SK-N-SH treated with all-trans-retinoic acid at 6 μM for 48 hours (cell line): ENCODE measurements around the gene NRXN3.

Source experiments
- BACH2 ChIP-seq: fragments of 250-450 bp; sonication (Bioruptor Pico); IDR thresholded peaks from 2 replicates; pipeline ENCODE4 v1.9.0; 2021; ENCODE audit warnings: mild to moderate bottlenecking, borderline replicate concordance
- ESRRG ChIP-seq: fragments of 250-450 bp; sonication (Bioruptor Pico); IDR thresholded peaks from 2 replicates; pipeline ENCODE4 v1.6.1; 2021; ENCODE audit warnings: mild to moderate bottlenecking
- GLIS3 ChIP-seq: fragments of 250-450 bp; sonication (Bioruptor Pico); IDR thresholded peaks from 2 replicates; pipeline ENCODE4 v1.5.0; 2020; ENCODE audit warnings: mild to moderate bottlenecking, moderate library complexity
- OSR1 ChIP-seq: fragments of 250-450 bp; sonication (Bioruptor Pico); IDR thresholded peaks from 2 replicates; pipeline ENCODE4 v1.8.0; 2022; ENCODE audit warnings: moderate library complexity, mild to moderate bottlenecking, inconsistent platforms
- RARB ChIP-seq: fragments of 250-450 bp; sonication (Bioruptor Pico); IDR thresholded peaks from 2 replicates; pipeline ENCODE4 v1.8.0; 2021; ENCODE audit warnings: mild to moderate bottlenecking, moderate library complexity
- ZFP30 ChIP-seq: fragments of 450-650 bp; formaldehyde crosslinking; IDR thresholded peaks from 2 replicates; pipeline ENCODE4 v1.5.0; 2022; ENCODE audit warnings: mild to moderate bottlenecking, moderate library complexity
- ZNF565 ChIP-seq: fragments of 450-650 bp; formaldehyde crosslinking; conservative IDR thresholded peaks from 2 replicates; pipeline ENCODE4 v1.5.0; 2020; ENCODE audit warnings: low read depth, mild to moderate bottlenecking, moderate library complexity
- TF ChIP-seq, protein P1 (sequence below): fragments of 250-450 bp; sonication (Bioruptor Pico); IDR thresholded peaks from 2 replicates; pipeline ENCODE4 v1.5.1; 2021; ENCODE audit warnings: mild to moderate bottlenecking, moderate library complexity
- TF ChIP-seq, protein P2 (sequence below): fragments of 250-450 bp; sonication (Bioruptor Pico); IDR thresholded peaks from 2 replicates; pipeline ENCODE4 v1.8.0; 2020; ENCODE audit warnings: mild to moderate bottlenecking, moderate library complexity, borderline replicate concordance

DNA sequence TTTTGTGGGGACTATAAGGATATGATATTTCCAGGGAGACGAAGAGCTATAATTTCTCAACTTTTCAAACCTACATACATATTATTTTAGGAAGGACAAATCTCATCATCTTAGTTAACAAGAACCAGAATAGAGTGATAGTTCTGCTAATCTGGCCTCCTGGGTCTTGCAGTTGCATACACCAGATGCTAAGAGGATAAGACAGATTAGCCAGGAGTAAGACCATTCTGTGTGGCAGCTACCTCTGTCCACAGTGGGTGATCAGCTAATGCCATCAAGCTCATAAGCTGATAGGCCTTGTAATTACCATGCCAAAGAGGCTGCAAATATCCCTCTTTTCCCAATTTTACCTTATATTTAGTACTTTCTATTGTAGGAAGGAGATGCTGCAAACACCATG, 776.8 kb downstream of the NRXN3 start:
- TF ChIP-seq GLIS3 (CRISPR knock-in tag) (no peak), OSR1 (no peak), ESRRG (no peak), ZFP30 (CRISPR knock-in tag) (no peak), RARB (CRISPR knock-in tag) (no peak), ZNF565 (CRISPR knock-in tag) (no peak), BACH2 (no peak)
- TF ChIP-seq, protein P1, sequence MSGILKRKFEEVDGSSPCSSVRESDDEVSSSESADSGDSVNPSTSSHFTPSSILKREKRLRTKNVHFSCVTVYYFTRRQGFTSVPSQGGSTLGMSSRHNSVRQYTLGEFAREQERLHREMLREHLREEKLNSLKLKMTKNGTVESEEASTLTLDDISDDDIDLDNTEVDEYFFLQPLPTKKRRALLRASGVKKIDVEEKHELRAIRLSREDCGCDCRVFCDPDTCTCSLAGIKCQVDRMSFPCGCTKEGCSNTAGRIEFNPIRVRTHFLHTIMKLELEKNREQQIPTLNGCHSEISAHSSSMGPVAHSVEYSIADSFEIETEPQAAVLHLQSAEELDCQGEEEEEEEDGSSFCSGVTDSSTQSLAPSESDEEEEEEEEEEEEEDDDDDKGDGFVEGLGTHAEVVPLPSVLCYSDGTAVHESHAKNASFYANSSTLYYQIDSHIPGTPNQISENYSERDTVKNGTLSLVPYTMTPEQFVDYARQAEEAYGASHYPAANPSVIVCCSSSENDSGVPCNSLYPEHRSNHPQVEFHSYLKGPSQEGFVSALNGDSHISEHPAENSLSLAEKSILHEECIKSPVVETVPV (CRISPR knock-in tag), result no peak
- TF ChIP-seq, protein P2, sequence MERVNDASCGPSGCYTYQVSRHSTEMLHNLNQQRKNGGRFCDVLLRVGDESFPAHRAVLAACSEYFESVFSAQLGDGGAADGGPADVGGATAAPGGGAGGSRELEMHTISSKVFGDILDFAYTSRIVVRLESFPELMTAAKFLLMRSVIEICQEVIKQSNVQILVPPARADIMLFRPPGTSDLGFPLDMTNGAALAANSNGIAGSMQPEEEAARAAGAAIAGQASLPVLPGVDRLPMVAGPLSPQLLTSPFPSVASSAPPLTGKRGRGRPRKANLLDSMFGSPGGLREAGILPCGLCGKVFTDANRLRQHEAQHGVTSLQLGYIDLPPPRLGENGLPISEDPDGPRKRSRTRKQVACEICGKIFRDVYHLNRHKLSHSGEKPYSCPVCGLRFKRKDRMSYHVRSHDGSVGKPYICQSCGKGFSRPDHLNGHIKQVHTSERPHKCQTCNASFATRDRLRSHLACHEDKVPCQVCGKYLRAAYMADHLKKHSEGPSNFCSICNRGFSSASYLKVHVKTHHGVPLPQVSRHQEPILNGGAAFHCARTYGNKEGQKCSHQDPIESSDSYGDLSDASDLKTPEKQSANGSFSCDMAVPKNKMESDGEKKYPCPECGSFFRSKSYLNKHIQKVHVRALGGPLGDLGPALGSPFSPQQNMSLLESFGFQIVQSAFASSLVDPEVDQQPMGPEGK (CRISPR knock-in tag), result no peak
